HepG2 (cell line): ENCODE measurements around the gene JTB. TPM values are rescaled to one million over a fixed set of nuclear protein-coding genes. Genes with fewer than 3 reads are reported as not detected.

Experiments
- CTCF ChIP-seq: sonication (generic); formaldehyde crosslinking; IDR thresholded peaks from 2 replicates; pipeline ENCODE4 v1.5.0; 2020; ENCODE audit warnings: mild to moderate bottlenecking, missing genetic modification reagents, moderate library complexity
- DNMT3B ChIP-seq: conservative IDR thresholded peaks from 2 replicates; pipeline ENCODE4 v1.6.1; 2016; ENCODE audit warnings: missing biosample characterization, control low read depth
- FOXJ3 ChIP-seq: sonication (generic); formaldehyde crosslinking; IDR thresholded peaks from 2 replicates; pipeline ENCODE4 v1.4.0; 2020; ENCODE audit warnings: missing genetic modification reagents, mild to moderate bottlenecking, borderline replicate concordance
- FOXM1 ChIP-seq: sonication (generic); formaldehyde crosslinking; IDR thresholded peaks from 2 replicates; pipeline ENCODE4 v1.5.0; 2020; ENCODE audit warnings: missing genetic modification reagents
- IKZF1 ChIP-seq: fragments of 450-650 bp; IDR thresholded peaks from 2 replicates; pipeline ENCODE4 v1.7.1; 2016
- IRF1 ChIP-seq: sonication (generic); formaldehyde crosslinking; IDR thresholded peaks from 2 replicates; pipeline ENCODE4 v1.4.0; 2020; ENCODE audit warnings: low read depth, mild to moderate bottlenecking, missing genetic modification reagents
- LCORL ChIP-seq, 2 experiments: fragments of 450-650 bp in 1 of 2; sonication (generic) in 1 of 2; formaldehyde crosslinking in 1 of 2; IDR thresholded peaks; 2 replicates each; pipeline versions ENCODE4 v1.5.0 to v1.6.1; 2017 to 2020; ENCODE audit warnings: antibody characterized with exemption in 1 of 2, missing genetic modification reagents in 1 of 2
- MIER3 ChIP-seq: IDR thresholded peaks from 2 replicates; pipeline ENCODE4 v1.6.1; 2016; ENCODE audit warnings: missing compliant biosample characterization, borderline replicate concordance
- PLRG1 ChIP-seq: fragments of 450-650 bp; conservative IDR thresholded peaks from 2 replicates; pipeline ENCODE4 v1.6.1; 2016
- RARG ChIP-seq: sonication (generic); formaldehyde crosslinking; IDR thresholded peaks from 2 replicates; pipeline ENCODE4 v1.4.0; 2020; ENCODE audit warnings: low read depth, mild to moderate bottlenecking, missing genetic modification reagents
- SPEN ChIP-seq: sonication (generic); formaldehyde crosslinking; IDR thresholded peaks from 2 replicates; pipeline ENCODE4 v1.5.1; 2020; ENCODE audit warnings: low read depth, mild to moderate bottlenecking, missing genetic modification reagents
- THAP7 ChIP-seq: sonication (generic); formaldehyde crosslinking; IDR thresholded peaks from 2 replicates; pipeline ENCODE4 v1.8.1; 2023; ENCODE audit warnings: mild to moderate bottlenecking, missing genetic modification reagents
- ZBTB26 ChIP-seq: IDR thresholded peaks from 2 replicates; pipeline ENCODE4 v1.6.1; 2016; ENCODE audit warnings: missing compliant biosample characterization, missing genetic modification reagents, borderline replicate concordance
- ZEB1 ChIP-seq: IDR thresholded peaks from 2 replicates; pipeline ENCODE4 v1.6.1; 2012; ENCODE audit warnings: mild to moderate bottlenecking, low read depth, inconsistent platforms; ENCODE audit not compliant: insufficient replicate concordance
- ZNF431 ChIP-seq: sonication (generic); formaldehyde crosslinking; IDR thresholded peaks from 2 replicates; pipeline ENCODE4 v1.9.0; 2022; ENCODE audit warnings: missing genetic modification reagents, low read depth, mild to moderate bottlenecking, borderline replicate concordance
- ZNF770 ChIP-seq: sonication (generic); formaldehyde crosslinking; IDR thresholded peaks from 2 replicates; pipeline ENCODE4 v1.5.0; 2020; ENCODE audit warnings: mild to moderate bottlenecking, missing genetic modification reagents
- polyA plus RNA-seq, 8 experiments: library from polyadenylated mRNA; depleted of rRNA in 3 of 8; stranded (reverse) in 7 of 8; unstranded in 1 of 8; fragments of >200 nt; fragmentation: Illumina TruSeq in 4 of 8; extraction: Trizol in 4 of 8; gene quantifications; 2 replicates each; pipeline versions ENCODE4 v1.2.1 to v1.2.3, GENCODE V29; 2011 to 2016; ENCODE audit warnings: low read depth in 4 of 8, missing spikeins in 1 of 8, mixed read lengths in 1 of 8; ENCODE audit not compliant: insufficient read depth in 1 of 8
- total RNA-seq, 5 experiments: library from RNA; depleted of rRNA; stranded (reverse); fragments of >200 nt; fragmentation: Illumina TruSeq; extraction: Trizol; gene quantifications; 2 replicates each; pipeline ENCODE4 v1.2.3, GENCODE V29; 2016; ENCODE audit warnings: low read depth in 1 of 5

The JTB gene
- total and polyA plus RNA-seq, 2 of the 13 experiments (the other 11 are each of a cell fraction or from before 2014, with no cell fraction given): 96.7 to 99.2 TPM

- TF ChIP-seq IRF1 (CRISPR knock-in tag) (no peak), FOXJ3 (peak; percentile 43; the same call in 1 of the 2 replicates), FOXM1 (no peak; the same call in 1 of the 2 replicates), ZEB1 (peak; percentile 56), CTCF (CRISPR knock-in tag) (peak; percentile 40; the same call in 1 of the 2 replicates), LCORL (IDR thresholded peaks at IDR 0.05) (no peak), LCORL (CRISPR knock-in tag; IDR thresholded peaks at IDR 0.05) (no peak), ZNF431 (CRISPR knock-in tag) (no peak; the same call in 1 of the 2 replicates), DNMT3B (CRISPR knock-in tag) (0 out of 2 replicates have a peak, but pooled peaks have one; percentile 37), SPEN (peak; percentile 68), ZNF770 (peak; percentile 90), IKZF1 (no peak), RARG (CRISPR knock-in tag) (no peak), THAP7 (CRISPR knock-in tag) (no peak), MIER3 (0 out of 2 replicates have a peak, but pooled peaks have one; percentile 56), PLRG1 (no peak), ZBTB26 (no peak)
Measured at GRCh38 chr1:153958111-153958960, 19.1 kb downstream of the JTB start, which contains the start of gene CRTC2 (continued).
